SU-DHL-6 (cell line): Measurements from ENCODE around the gene CAPN8.

Experiments used
- H2AFZ ChIP-seq: fragments of 200-600 bp; sonication (generic); 2 replicates; pipeline ENCODE4 v1.6.1; 2014; ENCODE audit warnings: low read depth, mild to moderate bottlenecking, moderate library complexity, mixed read lengths, antibody characterized with exemption, low read length; ENCODE audit not compliant: severe bottlenecking
- H3F3A ChIP-seq: fragments of 200-600 bp; shearing (Covaris generic); 2 replicates; pipeline ENCODE4 v1.6.0; 2016; ENCODE audit warnings: antibody characterized with exemption, mild to moderate bottlenecking; ENCODE audit not compliant: insufficient read depth
- H3K27ac ChIP-seq: fragments of 200-600 bp; sonication (generic); 2 replicates; pipeline ENCODE4 v1.5.1; 2016; ENCODE audit warnings: low read depth, mild to moderate bottlenecking, low read length, moderate library complexity, mixed read lengths
- H3K27me3 ChIP-seq: fragments of 200-600 bp; sonication (generic), shearing (Covaris generic); 2 replicates; pipeline ENCODE4 v1.6.0; 2014; ENCODE audit warnings: mild to moderate bottlenecking, low read length
- H3K36me3 ChIP-seq: fragments of 200-600 bp; sonication (generic); 2 replicates; pipeline ENCODE4 v1.6.1; 2014; ENCODE audit warnings: mild to moderate bottlenecking, low read length, mixed read lengths
- H3K4me2 ChIP-seq: fragments of 300-600, 200-600 bp; shearing (Covaris generic), sonication (generic); 2 replicates; pipeline ENCODE4 v1.6.0; 2014; ENCODE audit warnings: low read length, low read depth, mild to moderate bottlenecking; ENCODE audit not compliant: poor library complexity, severe bottlenecking
- H3K4me3 ChIP-seq: fragments of 200-600 bp; sonication (generic); 2 replicates; pipeline ENCODE4 v1.5.1; 2014; ENCODE audit warnings: antibody characterized with exemption, low read length, mild to moderate bottlenecking, mixed read lengths; ENCODE audit not compliant: insufficient read depth, poor library complexity, severe bottlenecking
- H3K79me2 ChIP-seq: fragments of 200-600 bp; sonication (generic); 2 replicates; pipeline ENCODE4 v1.6.1; 2014; ENCODE audit warnings: mild to moderate bottlenecking, low read length, moderate library complexity; ENCODE audit not compliant: insufficient read depth
- H3K9ac ChIP-seq: fragments of 200-600 bp; sonication (generic); 2 replicates; pipeline ENCODE4 v1.7.0; 2014; ENCODE audit warnings: mild to moderate bottlenecking, low read length
- H3K9me2 ChIP-seq: fragments of 200-600 bp; sonication (generic); replicated peaks from 2 replicates; pipeline ENCODE4 v1.6.1; 2014; ENCODE audit warnings: low read length; ENCODE audit not compliant: insufficient read depth
- H3K9me3 ChIP-seq: fragments of 200-600 bp; sonication (generic); 2 replicates; pipeline ENCODE4 v1.6.1; 2014; ENCODE audit warnings: low read length, mixed read lengths; ENCODE audit not compliant: insufficient read depth
- H4K20me1 ChIP-seq: fragments of 200-600 bp; sonication (generic); 2 replicates; pipeline ENCODE4 v1.6.1; 2014; ENCODE audit warnings: low read depth, mild to moderate bottlenecking, antibody characterized with exemption, low read length, moderate library complexity, mixed read lengths
- EZH2phosphoT487 ChIP-seq: fragments of 200-600 bp; sonication (generic), shearing (Covaris generic); conservative IDR thresholded peaks from 2 replicates; pipeline ENCODE4 v1.6.1; 2018; ENCODE audit warnings: mild to moderate bottlenecking, antibody characterized with exemption, low read length, moderate library complexity, mixed read lengths
- TF ChIP-seq, protein P1 (sequence below): fragments of 200-600 bp; sonication (generic); IDR thresholded peaks from one replicate; pipeline ENCODE4 v1.5.1; 2017; ENCODE audit warnings: antibody characterized with exemption, mild to moderate bottlenecking, low read length, moderate library complexity; ENCODE audit not compliant: insufficient read depth, poor library complexity, severe bottlenecking

Gene CAPN8

DNA sequence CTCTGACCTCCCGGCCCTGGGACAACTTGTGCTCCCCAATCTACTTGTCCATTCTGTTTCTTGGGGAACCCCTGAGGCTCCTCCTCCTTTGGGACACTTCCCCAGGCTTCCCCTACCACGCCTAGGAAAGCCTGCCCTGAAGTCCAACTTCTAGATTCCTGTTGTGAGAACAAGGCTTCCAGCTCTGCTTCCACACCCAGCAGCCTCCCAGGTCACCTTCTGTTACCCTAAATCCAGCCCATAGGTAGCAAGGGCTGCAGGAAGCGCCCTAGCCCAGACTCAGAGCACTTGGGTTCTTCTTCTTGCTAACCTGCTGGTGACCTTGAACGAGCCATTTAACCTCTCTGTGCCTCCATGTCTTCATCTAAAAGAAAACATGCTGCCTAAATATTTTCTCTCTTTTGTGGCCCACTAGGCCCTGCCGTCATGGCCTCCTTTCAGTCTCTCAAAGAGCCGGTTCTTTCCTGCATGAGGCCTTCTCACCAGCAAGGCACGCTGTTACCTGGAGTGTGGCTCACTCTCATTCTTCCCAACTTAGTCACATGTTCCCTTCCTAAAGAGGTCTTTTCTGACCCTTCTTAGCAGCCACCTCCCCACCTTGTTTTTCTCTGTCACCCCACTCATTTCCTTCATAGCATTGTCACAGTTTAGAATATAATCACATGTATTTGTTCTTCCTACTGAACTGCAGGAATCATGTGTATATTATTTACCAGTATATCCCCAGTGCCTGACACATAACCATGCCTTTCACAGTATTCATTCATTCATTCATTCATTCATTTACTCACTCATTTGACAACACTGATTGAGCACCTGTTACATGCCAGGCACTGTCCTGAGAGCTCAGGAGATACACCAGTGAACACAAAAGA is 48.3 kb upstream of the CAPN8 start:
- Histone ChIP-seq H3K4me2 (no peak overlapping the region), H3K27me3 (no peaks in the 10 kb centered on the region), H3K36me3 (no peaks in the 10 kb centered on the region), H2AFZ (no peak overlapping the region), H3K27ac (no peak overlapping the region), H3F3A (no peaks in the 10 kb centered on the region), H3K9me3 (no peaks in the 10 kb centered on the region), H3K9ac (no peak overlapping the region), H3K9me2 (no peaks in the 10 kb centered on the region), H3K4me3 (no peak overlapping the region), H3K79me2 (no peaks in the 10 kb centered on the region), H4K20me1 (no peaks in the 10 kb centered on the region)
- TF ChIP-seq, protein P1, sequence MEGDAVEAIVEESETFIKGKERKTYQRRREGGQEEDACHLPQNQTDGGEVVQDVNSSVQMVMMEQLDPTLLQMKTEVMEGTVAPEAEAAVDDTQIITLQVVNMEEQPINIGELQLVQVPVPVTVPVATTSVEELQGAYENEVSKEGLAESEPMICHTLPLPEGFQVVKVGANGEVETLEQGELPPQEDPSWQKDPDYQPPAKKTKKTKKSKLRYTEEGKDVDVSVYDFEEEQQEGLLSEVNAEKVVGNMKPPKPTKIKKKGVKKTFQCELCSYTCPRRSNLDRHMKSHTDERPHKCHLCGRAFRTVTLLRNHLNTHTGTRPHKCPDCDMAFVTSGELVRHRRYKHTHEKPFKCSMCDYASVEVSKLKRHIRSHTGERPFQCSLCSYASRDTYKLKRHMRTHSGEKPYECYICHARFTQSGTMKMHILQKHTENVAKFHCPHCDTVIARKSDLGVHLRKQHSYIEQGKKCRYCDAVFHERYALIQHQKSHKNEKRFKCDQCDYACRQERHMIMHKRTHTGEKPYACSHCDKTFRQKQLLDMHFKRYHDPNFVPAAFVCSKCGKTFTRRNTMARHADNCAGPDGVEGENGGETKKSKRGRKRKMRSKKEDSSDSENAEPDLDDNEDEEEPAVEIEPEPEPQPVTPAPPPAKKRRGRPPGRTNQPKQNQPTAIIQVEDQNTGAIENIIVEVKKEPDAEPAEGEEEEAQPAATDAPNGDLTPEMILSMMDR = no peak
- no peak for TF ChIP-seq EZH2phosphoT487

DNA sequence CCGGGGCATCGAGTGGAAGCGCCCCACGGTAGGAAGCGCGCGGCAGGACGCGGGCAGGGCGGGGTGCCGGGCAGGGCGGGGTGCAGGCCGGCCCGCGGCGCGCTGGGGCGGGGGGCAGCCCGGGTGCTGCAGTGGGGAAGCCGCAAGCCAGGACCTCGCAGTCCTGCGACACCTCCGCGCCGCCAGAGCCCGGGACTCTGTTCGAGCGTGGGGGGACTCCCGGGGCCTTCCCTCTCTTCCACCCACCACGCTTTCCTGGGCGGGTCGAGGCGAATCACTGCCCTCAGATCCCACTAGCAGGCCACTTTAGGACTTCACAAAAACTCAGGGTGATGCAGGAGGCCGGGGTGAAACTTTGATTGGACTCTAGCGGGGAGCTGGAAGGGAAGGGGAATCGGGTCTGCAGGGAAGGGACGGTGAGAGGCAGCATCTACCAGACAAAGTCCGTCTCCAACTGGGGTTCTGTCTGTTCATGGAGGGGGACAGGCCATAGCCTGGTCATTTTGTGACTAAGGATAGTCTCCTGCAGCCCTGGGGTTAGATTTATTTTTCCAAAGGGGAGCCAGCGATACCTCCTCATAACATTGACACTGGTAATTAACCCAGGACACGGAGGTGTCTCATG is 47.5 kb upstream of the CAPN8 start:
- H3K9me3 ChIP-seq = no peaks in the 10 kb centered on the region
- no peak overlapping the region for H3K4me2 ChIP-seq
- H3K9me2 ChIP-seq = no peaks in the 10 kb centered on the region
- H3K36me3 ChIP-seq = no peaks in the 10 kb centered on the region
- H3K27ac ChIP-seq = no peak overlapping the region
- H4K20me1 ChIP-seq = no peaks in the 10 kb centered on the region
- no peak overlapping the region for H3K9ac ChIP-seq
- H2AFZ ChIP-seq = no peak overlapping the region
- no peak for TF ChIP-seq EZH2phosphoT487
- TF ChIP-seq, protein P1 = no peak
- H3K4me3 ChIP-seq = no peak overlapping the region
- no peaks in the 10 kb centered on the region for H3K27me3 ChIP-seq
- H3F3A ChIP-seq = no peaks in the 10 kb centered on the region
- H3K79me2 ChIP-seq = no peaks in the 10 kb centered on the region

DNA sequence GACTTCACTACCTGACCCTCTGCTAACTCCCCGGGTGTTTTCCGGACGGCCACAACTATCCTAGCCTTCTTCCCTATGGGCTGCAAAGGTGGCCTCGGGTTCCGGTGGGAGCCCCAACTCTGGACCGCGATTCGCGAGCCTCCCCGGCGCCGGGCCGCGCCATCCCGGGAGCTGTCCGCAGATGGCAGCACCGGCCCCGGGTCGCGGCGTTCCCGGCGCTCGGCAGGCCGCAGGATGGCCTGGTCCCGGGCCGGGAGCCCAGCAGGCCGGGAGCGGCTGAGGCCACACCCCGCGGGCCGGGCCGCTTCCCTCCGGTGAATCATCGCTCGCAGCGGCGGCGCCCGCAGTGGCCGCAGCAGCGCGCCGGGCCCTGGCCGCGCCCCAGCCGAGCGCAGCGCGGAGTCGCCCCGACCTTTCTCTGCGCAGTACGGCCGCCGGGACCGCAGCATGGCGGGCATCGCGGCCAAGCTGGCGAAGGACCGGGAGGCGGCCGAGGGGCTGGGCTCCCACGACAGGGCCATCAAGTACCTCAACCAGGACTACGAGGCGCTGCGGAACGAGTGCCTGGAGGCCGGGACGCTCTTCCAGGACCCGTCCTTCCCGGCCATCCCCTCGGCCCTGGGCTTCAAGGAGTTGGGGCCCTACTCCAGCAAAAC is 46.8 kb upstream of the CAPN8 start, which contains the start of gene CAPN2:
Gene CAPN2 (plus strand): TSS at position 346 of the 656 bp plus-strand sequence. CDS start 102 bp downstream, at position 448.
- no peak within 1 kb of the TSS for H3K4me2 ChIP-seq
- H3K79me2 ChIP-seq = no peaks in the 10 kb centered on the region
- no peak for TF ChIP-seq EZH2phosphoT487
- TF ChIP-seq, protein P1 = no peak
- H3K4me3 ChIP-seq = no peak within 1 kb of the TSS
- no peak within 1 kb of the TSS for H2AFZ ChIP-seq
- H4K20me1 ChIP-seq = no peaks in the 10 kb centered on the region
- no peak within 1 kb of the TSS for H3K9ac ChIP-seq
- no peaks in the 10 kb centered on the region for H3K27me3 ChIP-seq
- no peaks in the 10 kb centered on the region for H3F3A ChIP-seq
- H3K27ac ChIP-seq = no peak within 1 kb of the TSS
- no peaks in the 10 kb centered on the region for H3K36me3 ChIP-seq
- H3K9me3 ChIP-seq = no peaks in the 10 kb centered on the region
- no peaks in the 10 kb centered on the region for H3K9me2 ChIP-seq
